Body of pancreas (tissue), 4 donors: ENCODE measurements around the gene PPP1R9B. TPM values are rescaled to one million over a fixed set of nuclear protein-coding genes. Genes with fewer than 3 reads are reported as not detected.

Source experiments
- ATAC-seq: fragments of 150-250 bp; one replicate; pipeline ENCODE4 v1.9.1; 2016
- DNase-seq, 4 donors: peaks; one replicate each; pipeline ENCODE4 v3.0.0-alpha.2; 2019
- H3K27ac ChIP-seq, 4 donors: fragments of 200-600 bp; sonication (generic); 1 replicate in 3 of 4; 2 replicates in 1 of 4; pipeline versions ENCODE4 v1.5.1 to v1.6.1; 2016 to 2019; ENCODE audit warnings: mild to moderate bottlenecking in 1 of 4, mixed read lengths in 1 of 4, moderate library complexity in 1 of 4
- H3K27me3 ChIP-seq, 2 donors: fragments of 200-600 bp; sonication (generic); one replicate each; pipeline ENCODE4 v1.6.0; 2016; ENCODE audit warnings: mild to moderate bottlenecking in 1 of 2
- H3K36me3 ChIP-seq, 2 donors: fragments of 200-600 bp; sonication (generic); replicated peaks in 1 of 2; 2 replicates each; pipeline ENCODE4 v1.5.1; 2016; ENCODE audit warnings: low read depth in 2 of 2; ENCODE audit not compliant: insufficient read depth in 1 of 2
- H3K4me1 ChIP-seq: fragments of 200-600 bp; sonication (generic); one replicate; pipeline ENCODE4 v1.6.0; 2016
- H3K4me3 ChIP-seq, 2 donors: fragments of 200-600 bp; sonication (generic); 1 replicate in 1 of 2; 2 replicates in 1 of 2; pipeline ENCODE4 v1.5.1; 2016 to 2019
- H3K9me3 ChIP-seq, 3 donors: fragments of 200-600 bp; sonication (generic); 1 replicate in 2 of 3; 2 replicates in 1 of 3; pipeline ENCODE4 v1.5.1; 2016
- CTCF ChIP-seq, 7 experiments: fragments of 450-650 bp in 4 of 7; fragments of 200-600 bp in 3 of 7; sonication (generic) in 3 of 7; IDR thresholded peaks; one replicate each; pipeline ENCODE4 v1.5.1; 2016 to 2019; ENCODE audit warnings: antibody characterized with exemption in 7 of 7
- POLR2A ChIP-seq, 3 donors: fragments of 450-650 bp; IDR thresholded peaks; one replicate each; pipeline ENCODE4 v1.6.1; 2016; ENCODE audit warnings: antibody characterized with exemption in 3 of 3, mild to moderate bottlenecking in 2 of 3
- WGBS, 2 donors: methylation state at CpG; one replicate each; pipeline ENCODE4 v1.1.5; 2017; 5-methylcytosine and 5-hydroxymethylcytosine counted together
- intact Hi-C: fragments of 100-400 bp; cut with DNase I; formaldehyde crosslinking; loops from one replicate; pipeline ENCODE4 v1.15.1; 2023
- total RNA-seq, 2 donors: library from RNA; depleted of rRNA; stranded (reverse); fragments of >200 nt; gene quantifications; one replicate each; pipeline ENCODE4 v1.1.0, GENCODE V29; 2016

Gene PPP1R9B
- total RNA-seq, 2 donors from 2014 or later: 20.0 to 31.0 TPM

- intact Hi-C loops: no loop called here
- ATAC-seq (no peak), DNase-seq (no peak)
- 53 to 56% methylated on average over 3 of the region's 3 CpGs for WGBS, 2 donors
- H3K4me3 ChIP-seq: no peak overlapping the region
- H3K4me1 ChIP-seq: peaks cover 70% of the 10 kb centered on the region
- H3K27me3 ChIP-seq: no peaks in the 10 kb centered on the region
- no peaks in the 10 kb centered on the region for H3K9me3 ChIP-seq
- TF ChIP-seq POLR2A (IDR thresholded peaks at IDR 0.05) (no peak), CTCF (IDR thresholded peaks at IDR 0.05) (no peak)
- peaks cover 0 to 2% of the 10 kb centered on the region in 2 donors for H3K36me3 ChIP-seq
- H3K27ac ChIP-seq: peak overlapping the region; percentile 82 to 96 (median 86)
These were observed 53.7 kb downstream of the PPP1R9B start for GRCh38 chr17:50096758-50097157.

DNA sequence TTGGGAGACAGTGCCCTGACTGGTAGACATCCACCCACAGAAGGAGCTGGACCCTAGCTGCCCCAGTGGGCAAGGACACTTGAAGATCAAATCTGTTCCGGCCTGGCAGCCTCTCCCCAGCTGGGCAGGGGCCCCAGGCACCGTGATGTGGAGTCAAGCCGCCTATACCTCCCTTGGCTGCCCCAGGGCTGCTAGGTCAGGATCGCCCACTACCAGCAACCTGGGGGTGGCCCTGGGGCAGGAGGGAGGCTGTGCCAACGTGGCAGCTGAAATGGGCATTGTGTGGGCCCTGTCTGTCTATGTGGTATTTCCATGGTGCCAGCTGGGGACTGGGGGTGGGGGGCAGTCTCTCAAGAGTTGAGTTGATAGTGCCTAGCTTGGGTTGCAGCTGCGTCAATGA is 54.4 kb downstream of the PPP1R9B start:
- ATAC-seq (no peak), DNase-seq (peak in 2 of 4 donors; percentile 27 to 47)
- Histone ChIP-seq H3K4me1 (peaks cover 63% of the 10 kb centered on the region), H3K27ac (peak overlapping the region; percentile 82 to 96 (median 86)), H3K9me3 (no peaks in the 10 kb centered on the region), H3K4me3 (peak overlapping the region; percentile 72 to 90), H3K36me3 (peaks cover 0 to 2% of the 10 kb centered on the region in 2 donors), H3K27me3 (no peaks in the 10 kb centered on the region)
- TF ChIP-seq POLR2A (IDR thresholded peaks at IDR 0.05) (peak in 2 of 3 donors; percentile 11 to 15), CTCF (IDR thresholded peaks at IDR 0.05) (no peak)
- intact Hi-C loops: no loop called here
- WGBS, 2 donors: 13 to 20% methylated on average over 1 to 6 of the region's 6 CpGs

DNA sequence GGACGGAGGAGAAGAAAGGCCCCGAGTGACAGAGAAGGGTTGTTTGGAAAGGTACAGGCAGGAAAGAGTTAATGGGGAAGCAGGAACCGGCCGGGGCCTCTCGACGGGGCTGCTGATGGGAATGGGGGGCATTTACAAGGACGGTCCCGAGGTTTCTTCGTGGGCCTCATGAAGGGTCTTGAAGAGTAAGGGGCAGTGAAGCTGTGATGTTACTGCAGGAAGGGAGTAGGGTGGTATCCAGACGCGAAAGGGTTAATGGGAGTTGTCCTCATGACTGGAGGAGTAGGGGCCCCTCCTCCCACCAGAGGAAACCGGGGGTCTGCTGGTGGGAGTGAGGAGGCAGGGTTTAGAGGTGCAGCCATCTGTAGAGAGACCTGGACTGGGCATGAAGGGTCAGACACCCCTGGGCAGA is 54.8 kb downstream of the PPP1R9B start:
- peak overlapping the region; percentile 82 to 96 (median 86) for H3K27ac ChIP-seq
- TF ChIP-seq CTCF (IDR thresholded peaks at IDR 0.05) (no peak), POLR2A (IDR thresholded peaks at IDR 0.05) (no peak)
- H3K4me3 ChIP-seq: peak overlapping the region; percentile 72 to 90
- H3K9me3 ChIP-seq: no peaks in the 10 kb centered on the region
- no peaks in the 10 kb centered on the region for H3K27me3 ChIP-seq
- WGBS, 2 donors: 0% methylated on average over 12 of the region's 12 CpGs
- H3K4me1 ChIP-seq: peaks cover 59% of the 10 kb centered on the region
- no peak for ATAC-seq
- H3K36me3 ChIP-seq: peaks cover 0 to 2% of the 10 kb centered on the region in 2 donors
- intact Hi-C loops: no loop called here
- peak in 1 of 4 donors; percentile 30 for DNase-seq

- H3K27ac ChIP-seq: peak within 1 kb of the TSS; percentile 82 to 96 (median 86)
- 0 to 1% methylated on average over 45 to 56 of the region's 68 CpGs for whole genome bisulfite sequencing, 2 donors
- peak within 1 kb of the TSS; percentile 72 to 90 for H3K4me3 ChIP-seq
- intact Hi-C loops: no loop called here
- peaks cover 0 to 2% of the 10 kb centered on the region in 2 donors for H3K36me3 ChIP-seq
- no peaks in the 10 kb centered on the region for H3K9me3 ChIP-seq
- H3K27me3 ChIP-seq: no peaks in the 10 kb centered on the region
- H3K4me1 ChIP-seq: peaks cover 52% of the 10 kb centered on the region
- ATAC-seq (peak; percentile 93), DNase-seq (peak; percentile 95 to 97 (median 97))
- TF ChIP-seq CTCF (IDR thresholded peaks at IDR 0.05): peak in 1 of 7 experiments; percentile 14
- TF ChIP-seq POLR2A (IDR thresholded peaks at IDR 0.05): peak; percentile 77 to 93 (median 85)
These were observed 55.5 kb downstream of the PPP1R9B start, which contains the start of gene PDK2 for GRCh38 chr17:50094753-50095619. Gene PDK2, plus strand, starts transcription at chr17:50095351. Its CDS starts 85 bp downstream, at chr17:50095436.
